RPMI8226 (cell line): ENCODE results near the gene IL20RA.
A peak's percentile ranks its signal among the peaks of the same experiment; 100 is the strongest.

Experiments
- DNase-seq: peaks from one replicate; pipeline ENCODE4 v3.0.0-alpha.2; 2015

Gene IL20RA

DNA sequence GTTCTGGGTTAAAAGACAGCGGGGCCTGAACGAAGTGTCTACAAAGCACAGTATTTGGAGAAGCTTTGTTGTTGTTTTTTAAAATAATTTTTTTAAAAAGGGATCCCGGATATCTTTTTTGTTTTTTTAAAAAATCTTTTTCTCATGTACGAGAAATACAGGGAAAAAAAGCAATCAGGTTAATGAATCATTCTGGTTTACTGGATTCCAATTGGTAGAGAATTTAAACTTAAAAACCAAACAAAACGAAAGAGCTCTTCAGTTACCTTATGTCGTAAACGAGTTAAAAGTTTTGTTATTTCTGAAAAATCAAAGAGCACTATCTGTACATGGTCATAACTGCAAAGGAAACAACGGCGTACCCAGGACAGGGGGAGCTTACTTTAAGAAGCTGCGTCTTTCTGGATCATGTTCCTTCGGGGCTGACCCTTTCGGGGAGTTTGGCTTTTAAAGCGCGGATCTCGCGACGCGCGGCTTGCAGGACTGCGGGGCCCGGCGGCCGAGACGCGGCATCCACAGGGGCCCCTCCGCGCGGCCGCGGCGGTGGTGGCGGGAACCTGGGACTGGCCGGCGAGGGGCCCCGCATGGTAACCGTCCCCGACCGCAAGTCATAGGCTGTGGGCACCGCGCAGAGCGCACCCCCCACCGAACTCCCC, 927 bp downstream of the IL20RA start:
- peak; percentile 18 for DNase-seq

GRCh38 chr6:137040393-137040792, 4.4 kb downstream of the IL20RA start:
- DNase-seq, result no peak

DNA sequence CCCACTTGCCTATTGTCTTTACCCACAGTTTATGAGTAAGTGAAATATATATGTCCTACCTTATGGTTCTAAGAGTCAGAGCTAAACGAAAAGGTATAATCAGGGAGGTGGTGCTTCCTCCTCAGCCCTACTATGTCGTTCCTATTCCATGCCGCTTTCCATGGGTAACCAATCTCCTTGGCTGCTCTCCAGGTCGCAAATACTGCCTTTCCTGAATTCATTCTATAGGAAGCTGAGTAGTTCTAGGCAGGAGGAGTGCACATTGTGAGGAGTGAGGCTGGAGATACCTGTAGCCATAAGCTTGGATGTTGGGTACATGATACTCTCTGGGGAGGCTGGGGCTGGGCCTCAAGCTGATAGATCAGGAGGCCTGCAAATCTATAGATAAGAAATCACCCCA, 5.8 kb downstream of the IL20RA start:
- DNase-seq, result no peak

DNA sequence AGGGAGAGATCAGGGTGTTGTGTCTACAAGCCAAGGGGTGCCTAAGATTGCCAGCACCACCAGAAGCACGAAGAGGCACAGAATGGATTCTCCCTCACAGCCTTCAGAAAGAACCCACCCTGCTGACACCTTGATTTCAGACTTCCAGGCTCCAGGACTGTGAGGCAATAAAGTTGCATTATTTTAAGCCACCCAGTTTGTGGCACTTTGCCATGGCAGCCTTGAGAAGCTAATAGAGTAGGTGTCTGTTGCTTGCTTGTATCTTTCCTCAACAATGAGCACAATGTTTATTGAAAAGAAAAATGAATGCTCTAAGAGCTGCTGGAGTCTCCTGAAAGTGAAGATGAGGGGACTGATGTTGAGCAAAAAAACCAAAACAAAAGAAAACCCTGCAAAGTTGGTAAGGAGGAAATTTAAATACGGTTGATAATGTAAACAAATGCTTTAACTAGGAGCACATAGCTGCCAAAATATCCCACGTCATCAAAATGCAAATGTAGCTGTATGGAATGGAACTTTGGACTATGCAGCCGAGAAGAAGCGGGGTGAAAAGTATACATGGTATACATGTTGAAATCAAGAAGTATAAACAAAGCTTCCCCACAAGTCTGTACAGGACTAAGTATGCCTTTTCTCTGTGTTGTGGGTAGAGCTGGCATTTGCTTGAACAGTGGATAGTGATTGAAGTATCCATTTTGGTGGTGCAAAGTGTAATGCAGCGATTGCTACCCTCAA, 8.0 kb downstream of the IL20RA start:
- DNase-seq, result no peak

- DNase-seq, result no peak
Observed at GRCh38 chr6:137033828-137034227, 10.9 kb downstream of the IL20RA start.

DNA sequence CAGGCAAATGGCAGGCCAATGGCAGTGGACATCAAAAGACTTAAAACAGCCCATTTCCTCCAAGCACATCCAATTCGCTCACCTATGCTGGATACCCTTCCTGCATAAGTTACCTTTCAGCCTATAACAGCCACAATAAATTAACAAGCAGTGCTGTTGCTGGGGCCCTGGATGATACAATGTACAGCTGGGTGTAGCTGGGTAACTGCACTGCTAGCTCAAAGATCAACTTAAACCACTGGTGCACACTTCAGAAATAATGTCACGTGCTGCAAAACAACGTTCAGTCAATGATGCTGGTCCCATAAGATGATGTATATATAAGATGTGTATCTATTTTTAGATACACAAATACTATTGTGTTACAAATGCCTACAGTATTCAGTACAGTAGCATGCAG, 13.6 kb downstream of the IL20RA start:
- no peak for DNase-seq

DNA sequence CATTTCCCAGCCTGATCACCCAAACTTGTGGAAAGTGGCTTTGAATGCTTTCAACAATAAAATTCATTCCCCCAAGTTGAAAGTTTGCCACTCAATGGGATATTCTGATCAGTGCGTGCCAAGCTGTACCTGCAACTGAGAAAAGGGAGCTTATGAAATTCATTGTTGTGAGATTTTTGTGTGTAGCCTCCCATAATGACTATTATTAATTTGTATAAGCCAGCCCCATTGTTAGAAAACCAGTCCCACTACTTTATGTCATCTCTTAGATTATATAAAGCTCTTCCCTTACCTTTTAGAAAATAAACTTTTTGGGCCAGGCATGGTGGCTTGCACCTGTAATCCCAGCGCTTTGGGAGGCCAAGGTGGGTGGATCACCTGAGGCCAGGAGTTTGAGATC, 15.9 kb downstream of the IL20RA start:
- no peak for DNase-seq

DNA sequence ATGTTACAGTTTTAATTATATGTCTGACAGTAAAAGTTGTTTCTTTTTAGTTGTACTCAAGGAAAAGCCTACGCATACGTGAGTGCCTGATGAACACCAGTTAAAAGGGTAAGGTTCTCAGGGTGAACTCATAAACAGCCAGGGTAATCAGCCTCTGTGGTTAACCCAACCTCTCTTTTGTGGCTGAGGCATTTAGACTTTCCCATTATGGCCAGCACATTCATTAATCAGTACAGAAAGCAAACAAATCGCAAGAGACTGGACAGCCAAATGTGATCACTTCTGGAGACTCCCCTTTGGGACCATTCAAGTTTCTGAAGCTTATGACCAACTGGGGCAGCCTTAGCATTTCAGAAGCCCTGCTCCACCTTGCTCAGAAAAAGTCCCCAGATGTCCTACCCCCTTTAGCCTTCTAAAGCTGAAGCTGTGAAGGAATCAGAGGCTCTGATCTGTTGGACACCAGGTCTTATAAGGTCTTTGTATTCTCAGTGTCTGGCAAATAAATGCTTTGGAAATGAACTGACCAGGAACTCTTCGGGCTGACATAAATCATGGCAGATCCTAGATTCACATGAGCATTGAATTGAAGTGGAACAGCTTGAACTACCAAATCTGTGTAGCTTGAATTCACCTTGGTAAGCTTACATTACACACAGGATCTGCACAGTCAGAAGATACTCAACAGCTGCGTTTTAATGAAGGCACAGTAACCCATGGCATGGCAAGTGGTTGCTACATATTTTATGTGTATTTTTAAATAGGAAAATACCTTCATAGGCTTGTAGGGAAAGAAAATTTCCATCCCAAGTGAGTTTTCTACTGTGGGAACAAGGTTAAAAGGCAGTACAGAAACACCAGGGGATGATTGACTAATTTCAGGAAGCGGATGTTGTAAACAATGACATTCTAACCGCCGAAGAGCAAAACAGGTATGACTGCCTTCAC, 18.7 kb downstream of the IL20RA start:
- DNase-seq, result no peak

GRCh38 chr6:137024237-137024990, 20.4 kb downstream of the IL20RA start:
- DNase-seq, result no peak

GRCh38 chr6:137020776-137021175, 24.0 kb downstream of the IL20RA start:
- no peak for DNase-seq

DNA sequence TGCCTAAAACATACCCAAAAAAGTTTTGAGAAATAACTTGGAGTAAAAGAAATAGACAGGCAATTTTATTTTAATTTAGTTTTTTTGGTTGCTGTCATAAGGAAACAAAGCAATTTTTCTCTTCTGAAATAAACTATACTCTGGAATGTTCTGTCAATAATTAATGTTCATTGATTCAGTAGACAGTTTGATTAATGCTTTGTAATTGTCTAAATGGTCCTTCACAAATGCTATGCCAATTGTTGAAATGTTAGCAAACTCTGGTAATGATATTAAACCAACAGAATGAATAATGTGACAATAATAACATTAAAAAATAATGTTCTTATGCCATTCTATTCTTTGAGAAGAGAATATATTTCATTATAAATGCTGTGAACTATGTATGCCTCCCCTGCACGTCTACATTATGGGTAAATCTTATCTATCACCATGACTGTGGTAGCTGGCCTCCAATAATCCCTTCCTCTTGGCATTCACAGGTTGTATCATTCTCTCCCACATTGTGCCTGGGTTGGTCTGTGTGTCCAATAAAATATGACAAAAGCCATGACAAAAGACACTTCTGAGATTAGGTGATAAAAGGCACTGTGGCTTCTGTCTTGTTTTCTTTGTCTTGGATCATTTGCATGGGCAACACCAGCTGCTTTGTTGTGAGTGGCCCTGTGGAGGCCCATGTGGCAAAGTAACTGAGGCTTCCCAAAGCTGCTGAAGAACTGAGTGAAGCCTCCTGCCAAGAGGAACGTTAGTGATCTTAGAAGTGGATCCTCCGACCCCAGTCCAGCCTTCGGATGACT, 25.1 kb downstream of the IL20RA start:
- DNase-seq, result no peak

GRCh38 chr6:137017081-137017480, 27.7 kb downstream of the IL20RA start:
- no peak for DNase-seq

GRCh38 chr6:137016356-137016755, 28.4 kb downstream of the IL20RA start:
- no peak for DNase-seq

DNA sequence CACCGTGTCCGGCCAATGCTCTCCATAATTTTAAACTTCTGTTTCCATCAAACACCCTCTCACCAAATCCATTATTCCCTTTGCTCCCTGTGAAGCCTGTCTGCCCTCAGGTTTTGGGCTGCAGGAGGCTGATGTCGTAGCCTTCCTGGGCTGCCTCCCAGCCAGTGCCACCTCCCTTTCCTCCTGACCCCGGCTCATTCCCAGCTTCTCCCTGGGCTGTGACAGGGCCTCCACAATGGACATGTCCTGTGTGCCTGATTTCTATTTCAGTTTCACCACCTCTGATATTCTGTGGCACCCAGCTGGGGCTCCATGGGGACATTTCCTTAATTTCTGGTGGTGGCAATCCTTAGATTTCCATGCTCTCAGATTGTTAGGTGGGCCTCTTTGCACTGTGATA, 28.8 kb downstream of the IL20RA start:
- no peak for DNase-seq

DNA sequence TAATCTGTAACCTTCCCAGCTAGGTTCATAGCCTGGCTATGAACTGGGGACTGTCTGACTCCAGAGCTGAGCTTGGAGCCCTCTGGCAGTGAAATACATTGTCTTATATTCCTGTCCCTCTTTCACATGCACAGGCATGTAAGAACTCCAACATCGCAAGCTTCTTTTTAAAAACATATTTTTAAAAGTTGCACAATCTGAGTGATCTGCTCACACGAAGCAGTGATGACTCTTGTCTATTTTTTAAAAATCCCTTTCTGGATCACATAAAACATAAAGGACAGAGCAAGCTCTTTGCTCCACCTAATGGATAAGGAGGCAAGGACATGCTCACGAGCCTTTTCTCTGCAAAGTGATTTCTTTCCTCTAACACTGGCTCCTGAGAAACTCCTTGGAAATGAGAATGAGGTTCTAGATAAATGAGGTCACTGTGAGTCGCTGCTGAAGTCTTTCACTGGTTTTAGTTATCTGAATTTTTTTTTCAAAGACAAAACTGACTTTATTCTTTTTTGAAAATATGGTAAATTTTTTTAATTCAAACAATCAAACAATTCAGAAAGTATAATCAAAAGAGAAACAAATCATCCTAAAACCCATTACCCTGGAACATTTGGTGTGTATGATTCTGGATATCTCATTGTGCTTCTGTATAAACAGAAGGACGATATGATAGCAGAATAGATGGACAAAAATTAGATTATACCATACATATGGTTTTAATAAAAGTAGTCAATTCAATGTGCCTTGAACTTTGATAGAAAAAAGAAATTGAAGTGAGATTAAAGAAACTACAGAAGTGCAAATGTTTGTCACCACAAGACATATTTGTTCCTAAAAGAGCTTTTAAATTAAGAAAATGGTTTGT, 30.8 kb downstream of the IL20RA start:
- peak; percentile 4 for DNase-seq

- no peak for DNase-seq
Observed at GRCh38 chr6:137013031-137013430, 31.7 kb downstream of the IL20RA start.

- DNase-seq, result no peak
Observed at GRCh38 chr6:137011406-137011805, 33.4 kb downstream of the IL20RA start.

DNA sequence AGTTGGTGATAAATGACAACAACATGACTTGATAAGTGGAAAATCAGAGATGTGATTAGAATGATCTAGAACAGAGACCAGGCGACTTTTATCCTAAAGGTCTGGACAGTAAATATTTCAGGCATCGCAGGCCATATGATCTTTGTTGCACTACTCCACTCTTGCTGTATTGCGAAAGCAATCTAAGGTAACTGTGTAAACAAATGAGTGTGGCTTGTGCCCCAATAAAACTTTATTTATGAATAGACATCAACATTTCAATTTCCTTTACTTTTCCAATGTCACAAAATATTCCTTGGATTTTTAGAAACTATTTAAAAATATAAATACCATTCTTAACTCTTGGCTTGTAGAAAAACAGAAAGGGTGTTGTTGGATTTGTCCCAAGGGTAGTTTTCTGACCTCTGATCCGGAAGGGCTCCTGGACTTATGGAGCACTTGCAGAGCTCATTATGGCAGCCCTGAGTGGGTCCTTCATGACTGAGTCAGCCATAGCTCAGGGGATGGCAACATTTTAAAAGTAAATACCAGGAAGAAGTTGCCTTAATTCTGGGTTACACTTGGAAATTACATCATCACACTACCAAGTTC, 34.5 kb downstream of the IL20RA start:
- DNase-seq, result no peak

- DNase-seq, result no peak
Observed at GRCh38 chr6:137008204-137008603, 36.6 kb downstream of the IL20RA start.

- no peak for DNase-seq
Observed at GRCh38 chr6:137006056-137006455, 38.7 kb downstream of the IL20RA start.

DNA sequence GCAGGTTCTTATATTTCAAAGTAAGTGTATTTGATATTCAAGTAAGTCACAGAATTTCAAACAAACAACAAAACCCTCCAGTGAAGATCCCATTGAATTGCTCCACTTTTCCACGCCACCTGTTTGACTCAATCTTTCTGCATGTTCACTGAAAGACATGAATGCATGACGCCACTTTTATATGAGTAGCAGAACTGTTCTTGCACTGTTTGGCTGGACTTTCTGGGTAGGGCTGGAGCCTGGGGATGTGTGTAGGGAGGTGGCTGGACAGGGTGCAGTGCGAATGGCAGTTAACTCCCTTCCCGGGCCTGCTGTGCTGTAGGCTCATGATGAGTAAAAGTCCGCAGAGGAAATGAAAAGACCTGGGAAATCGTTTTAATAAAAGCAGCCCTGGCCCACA, 39.7 kb downstream of the IL20RA start:
- no peak for DNase-seq
